SKM-1 treated with dmso at 0.1 percent for 144 hours (cell line): Measurements from ENCODE around the gene EFCAB8.
"Not testable (repeated sequence)": the region's sequence is repeated elsewhere in the genome, so short reads cannot be mapped to it uniquely, and the experiment has no call there.

Experiments used
- DNase-seq: peaks from one replicate; lab custom pipeline; 2025; ENCODE audit not compliant: unreplicated experiment; lab: John Stamatoyannopoulos, UW

EFCAB8 gene

DNA sequence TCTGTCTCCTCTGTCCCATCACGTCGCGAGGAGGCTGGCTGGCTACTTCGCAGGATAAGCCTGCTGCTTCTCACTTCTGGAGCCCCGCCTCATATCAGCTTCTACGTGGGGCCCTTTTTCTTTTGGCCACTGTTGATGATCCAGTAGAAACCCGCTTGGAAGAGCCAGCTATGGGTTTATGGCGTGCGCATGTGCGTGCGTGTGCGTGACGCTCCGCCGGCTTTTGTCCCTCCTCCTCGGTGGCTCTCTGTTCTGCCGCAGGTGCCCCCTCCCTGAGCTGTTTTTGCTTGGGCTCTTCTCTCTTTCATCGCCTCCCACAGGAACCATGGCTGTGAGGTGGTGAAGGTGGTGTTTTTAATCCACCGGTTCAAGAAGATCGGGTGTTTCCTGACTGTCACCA, 26.5 kb downstream of the EFCAB8 start:
- no peak for DNase-seq

DNA sequence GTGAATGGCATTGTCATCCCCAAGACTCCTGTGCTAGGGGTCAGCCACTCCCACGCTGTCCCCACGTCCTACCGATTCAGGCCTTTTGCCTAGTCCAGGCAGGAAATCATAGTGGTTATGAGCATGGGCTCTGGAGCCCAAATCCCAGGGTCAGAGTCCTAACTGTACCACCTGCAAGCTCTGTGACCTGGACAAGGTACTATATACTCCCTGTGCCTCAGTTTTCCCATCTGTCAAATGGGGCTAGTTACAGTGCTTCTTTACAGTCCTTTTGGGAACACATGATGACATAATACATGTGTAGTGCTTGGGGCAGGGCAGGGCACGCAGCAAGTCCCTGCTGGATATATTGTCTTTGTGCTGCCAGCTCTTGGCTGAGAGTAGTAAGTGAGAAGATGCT, 27.2 kb downstream of the EFCAB8 start:
- no peak for DNase-seq

DNA sequence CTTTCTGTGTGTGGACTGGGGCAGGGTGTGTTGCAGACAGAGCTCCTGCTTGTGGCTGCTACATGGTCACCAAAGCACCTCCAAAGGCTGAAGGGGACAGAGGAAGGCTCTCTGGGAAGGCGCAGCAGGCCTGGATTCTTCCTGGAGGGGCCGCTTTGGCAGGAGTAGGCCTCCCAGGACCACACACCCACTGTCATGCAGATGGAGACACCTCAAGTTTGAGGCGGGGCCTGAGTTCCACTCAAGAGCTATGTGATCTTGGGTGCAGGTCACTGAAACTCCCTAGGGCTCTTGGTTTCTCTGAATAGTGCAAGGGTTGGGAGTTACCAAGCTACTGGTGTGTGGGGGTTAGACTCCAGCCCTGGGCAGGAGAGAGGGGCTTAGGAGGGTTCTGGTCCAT, 27.9 kb downstream of the EFCAB8 start:
- DNase-seq, result no peak

DNA sequence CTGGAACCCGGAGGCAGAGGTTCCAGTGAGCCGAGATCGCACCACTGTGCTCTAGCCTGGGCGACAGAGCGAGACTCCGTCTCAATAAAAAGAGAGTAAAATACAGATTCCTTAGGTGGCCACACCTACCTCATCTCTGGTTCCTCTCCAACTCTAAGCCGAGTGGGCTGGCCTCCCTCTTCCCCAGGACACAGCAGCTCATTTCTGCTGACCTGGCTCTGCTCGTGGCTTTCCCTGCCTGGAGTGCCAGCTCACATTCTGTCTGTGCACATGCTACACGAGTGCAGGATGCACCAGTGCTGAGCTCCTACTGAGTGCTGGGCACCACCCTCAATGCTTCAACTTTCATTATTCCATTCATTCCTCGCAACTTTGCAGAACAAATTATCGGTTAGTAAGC, 28.8 kb downstream of the EFCAB8 start:
- no peak for DNase-seq

DNA sequence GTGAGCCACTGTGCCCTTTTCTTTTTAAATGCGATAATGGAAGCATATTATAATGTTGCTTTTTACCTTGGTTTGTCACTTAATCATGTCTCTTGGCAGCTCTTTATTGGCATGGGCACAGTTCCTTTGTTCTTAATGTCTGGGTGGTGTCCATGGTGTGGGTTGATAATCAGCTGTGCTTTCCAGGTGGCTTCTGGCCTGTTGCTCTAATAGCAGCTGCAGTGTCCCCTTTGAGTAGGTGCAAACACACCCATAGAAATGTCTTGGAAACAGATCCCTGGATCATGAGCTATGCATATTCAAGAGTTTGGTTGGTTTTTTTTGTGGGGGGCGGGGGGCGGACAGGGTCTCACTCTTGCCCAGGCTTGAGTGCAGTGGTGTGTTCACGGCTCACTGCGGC, 29.9 kb downstream of the EFCAB8 start:
- no peak for DNase-seq

DNA sequence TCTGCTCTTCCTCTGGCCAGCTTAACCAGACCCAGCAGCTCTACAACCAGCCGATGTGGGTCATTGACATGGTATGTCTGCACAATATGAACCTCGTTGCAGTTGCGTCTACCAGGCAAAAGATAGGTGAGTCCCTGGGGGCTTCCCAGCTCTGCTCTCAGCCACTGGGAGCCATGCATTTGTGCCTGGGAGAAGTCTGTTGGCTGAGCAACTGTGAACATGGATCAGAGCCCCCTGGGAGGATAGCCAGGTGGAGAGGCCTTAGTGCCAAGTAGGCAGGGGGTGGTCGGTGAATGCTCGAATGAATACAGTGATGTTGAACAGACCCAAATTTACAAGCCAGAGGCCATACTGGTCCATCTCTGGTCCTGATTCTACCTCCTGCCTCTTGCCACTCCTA, 30.6 kb downstream of the EFCAB8 start:
- no peak for DNase-seq

DNA sequence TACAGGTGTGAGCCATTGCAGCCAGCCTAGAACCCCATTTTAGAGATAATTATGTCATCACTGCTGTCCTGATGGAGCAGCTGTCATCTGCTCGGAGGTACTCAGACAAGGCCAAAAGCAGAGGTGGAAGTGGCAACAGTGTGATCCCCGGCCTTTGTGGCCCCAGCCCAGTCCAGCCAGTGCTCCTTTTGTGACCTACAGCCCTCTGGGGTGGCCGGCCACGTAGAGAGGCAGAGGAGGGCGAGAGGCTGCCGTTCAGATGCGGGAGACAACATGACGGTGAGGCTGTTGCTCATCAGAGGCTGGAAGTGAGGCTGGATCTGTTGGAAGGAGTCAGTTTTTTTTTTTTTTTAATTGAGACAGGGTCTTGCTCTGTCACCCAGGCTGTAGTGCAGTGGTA, 32.8 kb downstream of the EFCAB8 start:
- DNase-seq, result no peak

DNA sequence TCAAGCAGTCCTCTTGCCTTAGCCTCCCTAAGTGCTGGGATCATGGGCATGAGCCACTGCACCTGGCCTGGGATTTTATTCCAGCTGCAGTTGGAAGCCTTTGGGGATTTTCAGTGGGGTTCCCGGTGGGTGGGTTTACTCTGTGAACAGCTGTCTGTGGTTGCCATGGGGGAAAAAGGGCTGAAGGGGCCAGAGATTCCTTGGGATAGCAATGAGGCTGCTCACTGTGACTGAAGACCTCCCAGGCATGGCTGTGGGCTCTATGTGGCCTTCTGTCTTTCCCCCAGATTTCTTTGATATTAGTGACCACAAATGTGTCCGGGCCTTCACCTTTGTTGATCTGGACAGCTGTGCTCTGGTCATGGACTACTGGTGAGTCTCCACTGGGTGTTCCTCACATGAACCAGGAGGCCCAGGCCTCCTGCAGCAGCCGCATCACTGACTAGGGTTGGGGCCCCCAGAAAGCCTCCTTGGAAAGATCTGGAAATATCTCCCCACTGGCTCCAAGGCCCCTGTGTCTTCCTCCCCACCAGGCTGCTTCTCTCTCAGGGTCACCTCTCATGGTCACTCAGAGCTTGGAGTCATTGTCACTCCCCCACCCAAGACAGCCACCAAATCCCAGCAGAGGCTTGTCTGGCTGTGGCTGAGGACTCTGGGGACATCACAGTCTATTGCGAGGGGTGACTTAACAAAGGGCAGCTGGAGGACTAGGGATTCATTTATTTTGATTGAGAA, 33.4 kb downstream of the EFCAB8 start:
- no peak for DNase-seq

DNA sequence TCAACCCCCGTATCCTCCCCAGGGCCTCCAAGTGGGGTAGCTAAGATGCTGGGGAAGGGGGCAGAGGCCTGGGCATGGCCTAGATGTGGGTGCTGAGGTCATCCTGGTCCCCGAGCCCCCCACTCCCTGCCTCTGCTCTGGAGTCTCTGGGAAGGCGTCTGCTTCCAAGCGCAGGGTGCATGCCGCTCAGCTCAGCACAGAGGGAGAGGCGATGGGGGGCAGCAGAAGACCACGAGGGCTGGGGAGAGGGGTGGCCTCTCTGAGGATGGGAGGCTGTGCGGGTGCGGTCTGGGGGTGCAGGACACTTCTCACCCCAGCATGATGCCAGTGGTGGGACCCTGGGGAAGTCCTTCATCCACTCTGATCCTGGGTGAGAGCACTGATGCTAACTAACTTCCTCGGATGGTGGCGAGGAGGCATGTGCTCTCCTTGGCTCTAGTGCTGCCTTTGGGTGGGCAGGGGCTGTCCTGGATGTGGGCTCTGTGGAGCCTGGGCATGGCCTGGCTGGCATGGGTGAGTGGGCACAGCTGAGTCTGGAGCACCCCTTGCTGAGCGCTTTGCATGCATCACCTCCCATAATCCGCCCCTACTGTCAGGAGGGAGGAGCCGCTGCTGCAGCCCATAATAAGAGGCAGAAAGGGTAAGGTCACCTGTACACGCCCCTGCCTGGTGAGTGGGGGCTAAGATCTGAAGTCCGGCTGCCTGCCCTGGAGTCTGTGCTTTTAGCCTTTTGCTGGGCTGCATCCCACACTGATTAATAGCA, 34.7 kb downstream of the EFCAB8 start:
- DNase-seq, result no peak

DNA sequence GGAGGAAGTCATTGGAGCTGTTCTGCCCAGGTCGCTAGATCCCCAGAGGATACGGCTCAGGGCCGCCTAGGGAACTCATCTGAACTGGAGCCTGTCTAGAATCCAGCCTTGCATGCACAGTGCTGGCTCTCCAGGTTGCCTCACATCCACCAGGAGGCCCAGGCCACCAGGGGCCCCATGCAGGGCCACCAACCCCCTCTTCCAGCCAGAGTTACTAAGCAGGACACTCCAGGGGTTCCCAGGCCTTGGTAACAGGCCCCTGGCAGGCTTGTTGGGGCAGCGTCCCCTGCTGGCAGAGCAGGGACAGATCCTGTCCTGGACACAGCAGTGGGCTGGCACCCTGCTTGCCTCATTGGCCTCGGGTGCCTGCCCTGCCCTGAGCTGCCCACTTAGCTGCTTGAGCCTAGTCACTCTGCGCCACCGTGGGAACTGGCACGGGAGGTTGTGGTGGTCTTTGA, 35.3 kb downstream of the EFCAB8 start:
- DNase-seq, result peak; percentile 28

DNA sequence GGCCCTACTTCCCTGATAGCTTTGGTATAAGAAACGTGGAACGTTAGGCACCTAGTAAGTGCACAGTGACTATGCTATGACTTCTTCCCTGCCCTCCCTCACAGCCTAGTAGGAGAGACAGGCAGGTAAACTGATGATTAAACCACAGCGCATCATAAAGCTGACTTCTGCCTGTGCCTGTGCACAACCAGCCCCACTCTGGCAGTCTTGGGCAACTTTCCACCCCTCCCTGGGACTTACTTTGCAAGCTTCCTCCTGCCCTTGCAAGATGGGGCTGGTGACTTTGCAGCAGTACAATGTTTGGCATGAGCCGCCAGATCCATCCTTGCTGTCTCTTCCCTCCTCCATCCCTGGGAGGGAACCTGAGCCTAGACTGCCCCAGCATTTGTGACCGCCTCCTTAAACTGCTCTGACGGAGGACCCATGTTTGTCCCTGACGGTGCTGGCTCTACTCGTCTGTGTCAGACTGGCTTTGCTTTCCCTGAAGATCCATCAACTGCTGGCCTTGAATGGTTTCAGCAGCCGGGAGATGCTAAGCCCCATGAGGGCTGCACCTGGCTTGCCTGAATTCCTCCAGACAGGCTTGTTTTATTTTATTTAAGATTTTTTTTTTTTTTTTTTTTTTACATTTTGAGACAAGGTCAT, 36.1 kb downstream of the EFCAB8 start:
- peak; percentile 35 for DNase-seq

DNA sequence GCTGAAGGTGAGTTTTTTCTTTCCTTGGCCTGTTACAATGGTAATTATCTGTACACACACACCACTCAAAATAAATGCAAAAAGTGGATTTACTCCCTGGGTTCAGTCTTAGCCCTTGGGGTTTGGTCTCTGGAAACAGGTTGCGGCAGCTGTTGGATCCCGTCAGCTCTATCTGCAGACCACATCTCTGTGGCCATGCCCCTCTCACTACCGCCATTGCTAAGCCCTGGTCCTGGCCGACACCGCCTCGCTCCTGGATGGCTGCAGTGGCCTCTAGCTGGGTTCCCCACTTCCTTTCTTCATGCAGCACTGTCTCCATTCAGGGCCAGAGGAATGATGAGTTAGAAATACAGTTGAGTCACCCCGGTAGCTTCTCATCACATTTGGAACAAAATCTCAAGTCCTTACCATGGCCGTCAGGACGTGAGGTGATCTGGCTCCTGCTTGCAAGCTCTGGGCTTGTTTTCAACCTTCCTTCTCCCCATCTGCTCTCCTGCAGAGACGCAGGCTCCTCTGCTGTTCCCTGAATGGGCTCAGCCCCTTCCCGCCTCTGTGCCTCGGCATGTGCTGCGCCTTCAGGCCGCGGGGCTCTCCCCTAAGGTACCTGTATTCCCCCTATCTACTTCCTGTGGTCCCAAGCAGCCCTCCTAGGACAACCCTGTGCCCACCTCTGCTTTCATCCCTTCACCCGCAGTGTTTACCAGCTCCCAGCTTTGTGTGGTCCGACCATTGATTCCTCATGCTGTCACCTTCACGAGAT, 38.0 kb downstream of the EFCAB8 start:
- DNase-seq, result no peak

DNA sequence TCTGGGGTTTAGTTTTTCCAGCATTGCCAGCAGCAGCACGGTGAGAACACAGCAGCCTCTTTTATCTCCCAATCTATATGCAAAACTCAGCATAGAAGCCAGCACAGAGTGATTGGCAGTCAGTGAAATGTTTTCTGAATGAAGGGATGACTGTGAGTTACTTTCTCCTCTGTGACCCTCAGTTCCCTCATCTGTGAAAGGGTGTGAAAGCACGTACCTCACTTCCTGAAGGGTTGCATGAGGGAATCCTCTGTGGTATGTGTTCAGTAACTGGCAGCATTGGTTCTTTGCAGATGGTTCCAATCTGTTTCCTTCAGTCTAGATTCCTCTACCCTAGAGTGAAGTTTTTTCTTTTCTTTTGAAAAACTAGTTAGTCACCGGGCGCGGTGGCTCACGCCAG, 40.0 kb downstream of the EFCAB8 start:
- no peak for DNase-seq

DNA sequence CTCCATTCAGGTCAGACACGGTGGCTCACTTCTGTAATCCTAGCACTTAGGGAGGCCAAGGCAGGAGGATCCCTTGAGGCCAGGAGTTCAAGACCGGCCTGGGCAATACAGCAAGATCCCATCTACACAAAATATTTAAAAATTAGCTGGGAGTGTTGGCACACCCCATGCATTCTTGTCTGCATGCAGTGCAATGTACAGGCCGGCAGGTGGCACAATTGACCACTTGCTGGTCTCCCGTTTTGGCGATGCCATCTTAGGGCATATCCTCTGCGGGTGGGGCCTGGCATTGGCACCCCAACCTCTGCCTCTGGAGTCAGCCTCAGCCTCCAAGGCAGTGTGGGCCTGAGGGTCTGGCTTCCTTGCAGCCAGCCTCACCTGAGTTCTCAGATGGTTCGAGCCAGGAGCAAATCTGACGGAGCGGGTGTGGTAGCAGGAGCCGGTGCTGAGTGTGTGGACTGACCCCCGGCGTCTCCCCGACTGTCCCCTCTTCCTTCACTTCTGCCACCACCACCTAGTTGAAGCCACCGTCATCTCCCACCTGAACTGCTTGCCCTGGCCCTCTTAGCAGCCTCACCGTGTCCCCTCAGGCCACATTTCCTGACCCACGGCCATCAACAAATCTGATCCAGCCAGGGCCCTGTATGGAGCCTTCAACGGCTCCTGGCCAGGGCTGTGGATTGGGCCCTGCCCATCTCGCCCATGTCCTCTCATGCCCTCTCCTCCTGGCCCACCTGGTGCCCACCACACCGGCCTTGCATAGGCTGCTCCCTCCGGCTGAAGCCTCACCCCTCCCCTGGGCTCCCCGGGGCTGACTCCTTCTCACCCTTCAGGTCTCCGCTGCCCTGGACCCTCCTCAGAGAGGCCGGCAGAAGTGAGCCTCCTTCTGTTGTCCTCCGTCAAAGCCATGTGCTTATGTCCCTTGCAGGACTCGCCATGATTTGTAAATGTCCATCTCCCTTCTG, 44.0 kb downstream of the EFCAB8 start:
- peak; percentile 48 for DNase-seq

DNA sequence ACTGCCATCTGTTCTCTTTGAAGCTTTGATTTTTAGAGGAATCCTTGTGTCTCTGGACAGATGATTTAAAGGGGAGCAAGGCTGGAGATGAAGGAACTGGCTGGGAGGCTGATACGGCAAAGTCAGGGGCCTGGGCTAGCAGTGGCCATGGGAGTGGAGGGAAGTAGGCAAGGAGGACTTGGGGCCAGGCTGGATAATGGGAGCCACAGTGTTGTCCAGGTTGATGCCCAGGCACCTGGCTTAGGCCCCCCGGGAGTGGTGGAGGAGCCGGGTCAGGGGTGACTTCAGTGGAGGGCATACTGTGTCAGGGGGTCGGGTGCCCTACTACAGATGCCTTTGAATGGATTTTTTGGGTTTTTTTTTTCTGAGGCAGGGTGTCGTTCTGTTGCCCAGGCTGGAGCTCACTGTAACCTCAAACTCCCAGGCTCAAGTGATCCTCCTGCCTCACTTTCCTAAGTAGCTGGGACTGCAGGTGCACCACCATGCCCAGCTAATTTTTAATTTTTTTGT, 45.0 kb downstream of the EFCAB8 start:
- no peak for DNase-seq

DNA sequence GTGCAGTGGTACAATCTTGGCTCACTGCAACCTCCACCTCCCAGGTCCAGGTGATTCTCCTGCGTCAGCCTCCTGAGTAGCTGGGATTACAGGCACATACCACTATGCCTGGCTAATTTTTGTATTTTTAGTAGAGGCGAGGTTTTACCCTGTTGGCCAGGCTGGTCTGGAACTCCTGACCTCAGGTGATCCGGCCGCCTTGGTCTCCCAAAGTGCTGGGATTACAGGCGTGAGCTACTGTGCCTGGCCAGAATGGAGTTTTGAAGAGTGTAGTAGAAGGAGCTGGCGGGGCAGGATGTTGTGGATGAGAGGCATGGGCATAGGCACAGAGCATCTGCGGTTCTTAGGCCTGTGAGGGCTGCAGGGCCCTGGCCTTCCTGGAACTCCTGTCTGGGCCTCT, 46.0 kb downstream of the EFCAB8 start:
- DNase-seq, result not testable (repeated sequence)

DNA sequence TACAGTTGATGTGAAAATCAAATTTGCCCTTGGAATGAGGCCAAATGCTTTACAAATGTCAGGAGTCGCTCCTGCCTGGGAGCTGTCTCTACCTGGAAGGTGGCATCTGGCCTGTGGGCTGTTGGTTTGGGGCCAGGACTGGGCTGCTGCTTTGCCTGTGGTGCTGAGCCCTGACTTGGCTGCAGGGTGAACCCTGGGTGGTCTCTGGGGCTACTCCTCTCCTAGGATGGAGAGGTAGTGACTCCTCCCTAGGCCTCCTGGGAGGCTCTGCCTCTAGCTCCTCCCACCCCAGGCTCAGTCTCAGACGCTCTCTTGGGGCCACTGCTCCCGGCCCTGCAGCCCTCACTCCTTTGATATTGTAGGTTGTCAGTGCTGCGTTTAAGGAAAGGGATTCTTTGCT, 47.5 kb downstream of the EFCAB8 start:
- no peak for DNase-seq

DNA sequence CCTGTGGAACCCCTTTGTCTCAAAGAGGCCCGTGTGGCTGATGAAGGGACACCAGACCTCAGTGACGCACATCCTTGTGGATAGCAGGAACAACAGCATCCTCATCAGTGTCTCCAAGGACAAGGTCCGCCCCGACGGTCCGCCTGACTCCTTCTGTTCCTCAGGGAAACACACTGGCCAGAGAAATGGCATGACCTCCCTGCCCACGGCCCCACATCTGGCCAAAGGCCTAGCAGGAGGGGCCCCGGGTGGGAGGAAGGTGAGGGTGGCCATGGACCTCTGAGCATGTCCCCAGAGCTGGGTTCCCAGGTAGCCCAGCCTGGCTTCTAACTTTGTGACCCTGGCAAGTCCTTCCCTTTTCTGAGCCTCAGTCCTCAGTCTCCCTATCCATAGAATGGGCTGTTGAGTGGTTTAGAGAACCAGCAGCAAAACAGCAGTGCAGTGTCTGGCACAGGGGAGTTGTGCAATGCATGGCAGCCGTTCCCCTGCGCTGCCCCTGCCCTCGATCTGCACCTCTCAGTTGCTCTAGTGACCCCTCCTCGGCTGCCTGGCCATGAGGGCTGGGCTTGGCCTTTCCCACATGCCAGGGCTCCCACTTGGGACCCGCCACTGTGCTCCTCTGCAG, 48.3 kb downstream of the EFCAB8 start:
- no peak for DNase-seq

DNA sequence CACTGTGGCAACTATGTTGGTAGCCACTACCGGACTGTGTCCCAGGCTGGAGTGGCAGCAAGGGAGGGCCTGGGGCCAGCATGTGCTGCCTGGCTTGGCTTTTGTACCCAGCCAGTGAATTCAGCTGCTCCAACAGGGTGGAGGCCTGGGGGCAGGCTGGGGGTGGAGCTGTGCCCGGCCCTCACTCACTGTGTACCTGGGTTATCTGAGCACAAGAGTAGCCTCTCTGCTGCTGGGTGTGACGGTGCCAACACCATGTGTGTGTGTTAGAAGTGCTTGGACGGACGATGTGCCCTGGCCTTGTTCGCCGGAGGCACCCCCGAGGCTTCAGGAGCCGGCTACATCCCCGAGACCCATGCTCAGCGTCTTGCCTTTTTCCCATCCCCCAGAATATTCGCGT, 49.2 kb downstream of the EFCAB8 start:
- DNase-seq, result no peak
